WI38 (cell line): ENCODE results near the gene NOL4L.

Source experiments
- H3K4me3 ChIP-seq: 2 replicates; pipeline ENCODE4 v1.5.1; 2011; ENCODE audit warnings: low read depth, mild to moderate bottlenecking, control low read depth, low read length
- TF ChIP-seq, protein P1 (sequence below): IDR thresholded peaks from 2 replicates; pipeline ENCODE4 v1.5.1; 2012; ENCODE audit warnings: low read depth, mild to moderate bottlenecking, control low read depth, low read length

NOL4L gene, protein sequence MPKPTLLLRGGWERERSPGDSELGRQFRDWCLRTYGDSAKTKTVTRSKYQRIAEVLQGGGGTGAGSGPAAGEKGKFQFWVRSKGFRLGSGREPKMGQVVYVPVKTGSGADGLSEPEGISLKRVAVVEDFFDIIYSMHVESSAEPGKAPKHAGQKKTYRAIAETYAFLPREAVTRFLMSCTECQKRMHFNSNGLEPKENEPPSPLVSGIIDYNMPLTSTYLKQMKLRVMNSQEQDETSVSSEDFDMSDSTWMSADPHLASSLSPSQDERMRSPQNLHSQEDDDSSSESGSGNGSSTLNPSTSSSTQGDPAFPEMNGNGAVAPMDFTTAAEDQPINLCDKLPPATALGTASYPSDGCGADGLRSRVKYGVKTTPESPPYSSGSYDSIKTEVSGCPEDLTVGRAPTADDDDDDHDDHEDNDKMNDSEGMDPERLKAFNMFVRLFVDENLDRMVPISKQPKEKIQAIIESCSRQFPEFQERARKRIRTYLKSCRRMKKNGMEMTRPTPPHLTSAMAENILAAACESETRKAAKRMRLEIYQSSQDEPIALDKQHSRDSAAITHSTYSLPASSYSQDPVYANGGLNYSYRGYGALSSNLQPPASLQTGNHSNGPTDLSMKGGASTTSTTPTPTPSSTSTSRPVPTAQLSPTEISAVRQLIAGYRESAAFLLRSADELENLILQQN

DNA sequence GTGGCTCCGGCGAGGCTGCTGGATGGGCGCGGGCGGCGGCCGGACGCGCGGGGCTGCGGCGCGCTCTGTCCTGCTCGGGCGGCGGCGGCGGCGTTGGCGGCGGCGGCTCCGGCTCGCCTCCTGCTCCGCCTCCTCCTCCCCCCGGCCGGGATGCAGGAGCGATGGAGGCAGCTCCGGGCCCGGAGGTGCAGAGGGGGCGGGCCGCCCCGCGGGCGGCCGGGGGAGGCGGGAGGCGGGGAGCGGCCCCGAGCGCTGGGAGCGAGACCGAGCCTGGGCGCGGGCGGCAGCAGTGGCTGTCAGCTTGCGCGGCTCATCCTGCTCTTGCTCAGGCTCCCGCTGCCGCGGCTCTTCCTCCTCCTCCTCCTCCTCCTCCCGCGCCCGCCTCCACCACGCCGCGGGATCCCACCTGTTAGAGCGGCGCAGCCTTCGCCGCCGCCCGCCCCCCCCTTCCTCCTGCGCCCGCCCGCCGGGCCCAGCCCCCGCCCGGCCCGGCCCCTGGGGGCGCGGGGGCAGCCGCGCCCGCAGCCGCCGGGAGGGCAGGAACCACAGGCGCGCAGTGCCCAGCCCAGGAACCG, at the start of gene NOL4L:
Gene NOL4L, minus strand, starts transcription at position 323 of the 575 bp plus-strand sequence. CDS start 443 bp downstream, outside the sequence.
- TF ChIP-seq, protein P1, sequence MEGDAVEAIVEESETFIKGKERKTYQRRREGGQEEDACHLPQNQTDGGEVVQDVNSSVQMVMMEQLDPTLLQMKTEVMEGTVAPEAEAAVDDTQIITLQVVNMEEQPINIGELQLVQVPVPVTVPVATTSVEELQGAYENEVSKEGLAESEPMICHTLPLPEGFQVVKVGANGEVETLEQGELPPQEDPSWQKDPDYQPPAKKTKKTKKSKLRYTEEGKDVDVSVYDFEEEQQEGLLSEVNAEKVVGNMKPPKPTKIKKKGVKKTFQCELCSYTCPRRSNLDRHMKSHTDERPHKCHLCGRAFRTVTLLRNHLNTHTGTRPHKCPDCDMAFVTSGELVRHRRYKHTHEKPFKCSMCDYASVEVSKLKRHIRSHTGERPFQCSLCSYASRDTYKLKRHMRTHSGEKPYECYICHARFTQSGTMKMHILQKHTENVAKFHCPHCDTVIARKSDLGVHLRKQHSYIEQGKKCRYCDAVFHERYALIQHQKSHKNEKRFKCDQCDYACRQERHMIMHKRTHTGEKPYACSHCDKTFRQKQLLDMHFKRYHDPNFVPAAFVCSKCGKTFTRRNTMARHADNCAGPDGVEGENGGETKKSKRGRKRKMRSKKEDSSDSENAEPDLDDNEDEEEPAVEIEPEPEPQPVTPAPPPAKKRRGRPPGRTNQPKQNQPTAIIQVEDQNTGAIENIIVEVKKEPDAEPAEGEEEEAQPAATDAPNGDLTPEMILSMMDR, result no peak
- peak within 1 kb of the TSS; percentile 68 for H3K4me3 ChIP-seq

DNA sequence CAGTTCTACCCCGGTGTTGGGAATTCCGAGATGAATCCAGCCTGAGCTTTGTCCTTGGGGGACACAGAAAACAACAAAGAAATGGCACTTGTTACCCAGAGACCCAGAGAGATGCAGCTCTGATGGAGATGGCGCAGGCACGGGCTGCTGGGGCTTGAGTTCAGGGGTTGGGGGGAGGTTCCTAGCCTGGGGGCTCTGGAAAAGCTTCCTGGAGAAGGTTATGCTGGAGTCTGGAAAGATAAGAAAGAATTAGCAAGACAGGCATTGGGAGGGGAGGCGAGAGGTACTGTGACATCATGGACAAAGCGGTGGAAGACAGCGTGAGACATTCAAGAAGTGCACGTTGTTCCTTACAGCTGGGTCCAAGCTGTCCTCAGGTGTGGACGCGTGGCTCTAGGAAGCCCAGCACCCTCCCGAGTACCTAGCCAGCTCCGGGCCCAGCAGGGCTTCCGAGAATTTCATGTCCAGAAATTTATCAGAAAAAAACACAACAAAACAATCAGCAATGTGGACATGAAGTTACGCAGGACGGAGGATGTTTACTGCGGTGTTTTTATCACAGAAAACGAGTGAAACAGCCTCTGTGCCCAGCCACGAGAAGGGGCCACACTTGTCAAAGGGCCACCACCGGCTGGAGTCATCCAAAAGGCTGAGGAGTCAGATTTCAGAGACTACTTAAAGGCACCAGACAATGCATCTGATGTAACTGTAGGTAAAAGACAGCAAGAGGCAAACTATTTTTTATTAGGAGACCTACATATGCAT, 49.1 kb upstream of the NOL4L start:
- no peak overlapping the region for H3K4me3 ChIP-seq

DNA sequence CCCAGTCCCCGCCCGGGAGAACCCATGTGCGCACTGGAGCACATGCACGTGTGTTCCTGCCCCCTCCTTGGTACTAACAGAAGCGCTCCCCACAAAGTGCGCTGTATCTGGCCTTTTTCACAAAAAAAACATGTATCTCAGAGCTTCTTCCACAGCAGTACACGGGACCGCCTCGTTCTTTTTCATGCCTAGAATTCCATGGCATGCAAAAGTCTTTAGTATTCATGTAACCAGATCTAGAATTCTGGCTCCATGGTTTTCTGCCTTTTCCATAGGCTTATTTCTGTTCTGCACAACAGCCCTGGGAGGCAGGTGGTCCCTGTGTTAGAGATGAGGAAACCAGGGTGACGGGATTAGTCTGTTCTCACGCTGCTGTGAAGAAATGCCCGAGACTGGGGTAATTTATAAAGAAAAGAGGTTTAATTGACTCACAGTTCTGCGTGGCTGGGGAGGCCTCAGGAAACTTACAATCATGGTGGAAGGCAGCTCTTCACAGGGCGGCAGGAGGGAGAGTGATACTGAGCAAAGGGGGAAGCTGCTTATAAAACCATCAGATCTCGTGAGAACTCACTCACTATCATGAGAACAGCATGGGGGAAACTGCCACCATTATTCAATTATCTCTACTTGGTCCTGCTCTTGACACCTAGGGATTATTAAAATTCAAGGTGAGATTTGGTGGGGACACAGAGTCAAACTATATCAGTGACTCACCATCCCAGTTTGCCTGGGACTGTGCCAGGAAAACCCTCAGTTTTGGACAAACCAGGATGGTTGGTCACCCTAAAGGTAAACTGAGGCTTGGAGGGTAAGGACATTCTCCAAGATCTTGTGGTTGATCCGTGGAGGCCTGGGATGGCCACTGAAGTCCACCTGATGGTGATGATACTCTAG, 47.6 kb upstream of the NOL4L start:
- H3K4me3 ChIP-seq, result no peak overlapping the region
- TF ChIP-seq, protein P1, result no peak

More for the DNA sequence above, 49.1 kb upstream of the NOL4L start:
- TF ChIP-seq, protein P1, result no peak

DNA sequence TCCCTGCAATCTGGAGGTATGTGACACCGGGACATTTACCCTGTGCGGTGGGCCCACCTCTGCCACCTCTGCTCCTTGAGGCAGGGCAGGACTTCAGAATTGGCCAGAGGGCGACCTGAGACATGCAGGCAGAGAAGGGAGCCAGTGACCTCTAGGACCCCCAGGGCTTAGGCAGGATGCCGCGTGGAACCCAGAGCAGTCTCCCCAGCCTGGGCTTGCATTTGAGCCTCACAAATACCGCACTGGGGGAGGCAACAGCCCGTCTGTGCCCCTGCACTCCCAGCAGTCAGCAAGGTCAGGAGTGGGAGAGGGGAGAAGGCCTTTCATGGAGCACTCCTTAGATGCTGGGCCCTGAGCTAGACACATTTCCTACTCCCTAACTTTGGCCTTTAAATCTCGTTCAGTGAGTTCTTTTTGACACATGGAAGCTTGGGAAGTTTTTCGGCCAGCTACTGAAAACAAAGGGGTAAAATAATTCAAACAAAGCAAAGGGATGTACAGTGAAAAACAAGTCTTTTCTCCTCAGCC, 46.9 kb upstream of the NOL4L start:
- TF ChIP-seq, protein P1, result no peak
- H3K4me3 ChIP-seq, result no peak overlapping the region

DNA sequence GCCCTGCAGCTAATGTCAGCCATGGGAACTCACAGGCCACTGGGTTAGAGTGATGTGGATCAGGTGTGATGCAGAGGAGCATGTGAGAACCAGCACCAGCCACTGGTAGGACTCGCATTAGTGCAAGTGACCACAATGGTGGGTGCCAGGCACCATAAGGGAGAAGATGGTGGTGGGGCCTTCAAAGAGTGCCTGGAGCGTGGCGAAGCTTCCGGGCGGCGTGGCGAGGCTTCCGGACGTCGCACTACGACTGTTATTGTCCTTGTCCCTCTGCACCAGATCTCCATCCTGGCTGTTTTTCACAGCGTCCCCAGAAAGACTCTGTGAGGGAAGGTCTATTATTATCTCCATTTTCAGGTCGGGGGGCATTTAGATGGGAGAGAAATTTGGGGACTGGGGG, 44.7 kb upstream of the NOL4L start:
- TF ChIP-seq, protein P1, result no peak
- no peak overlapping the region for H3K4me3 ChIP-seq

DNA sequence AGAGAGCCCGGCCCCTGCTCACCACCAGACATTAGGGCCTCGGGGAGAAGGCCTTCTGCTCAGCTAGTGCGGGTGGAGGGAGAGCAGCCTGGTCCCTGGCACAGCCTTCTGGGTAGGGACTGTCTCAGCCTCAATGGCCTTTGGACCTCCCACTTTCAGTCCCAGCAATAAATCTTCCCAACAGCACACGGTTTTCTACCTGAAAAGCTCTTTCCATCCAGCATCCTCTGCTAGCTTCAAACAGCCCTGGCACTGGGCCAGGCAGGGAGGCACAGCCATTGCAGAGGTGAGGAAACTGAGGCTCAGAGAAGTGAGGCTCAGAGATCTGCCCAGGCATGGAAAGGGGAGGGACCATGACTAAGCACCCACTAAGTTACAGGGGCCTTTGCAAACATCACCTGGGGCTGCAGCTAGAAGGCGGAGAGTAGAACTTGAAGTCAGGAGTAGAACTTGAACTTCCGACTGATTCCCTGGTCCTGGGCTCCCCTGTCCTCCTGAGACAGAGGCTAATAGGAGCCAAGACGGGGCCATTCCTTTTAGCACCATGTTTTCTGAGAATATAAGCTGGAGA, 43.9 kb upstream of the NOL4L start:
- TF ChIP-seq, protein P1, result no peak
- no peak overlapping the region for H3K4me3 ChIP-seq
